Stimulated activated CD8-positive, alpha-beta memory T cell treated with anti-CD3 and anti-CD28 coated beads, Interleukin-4, amount 100 ng/mL, for 24 hours (primary cell): ENCODE measurements around the gene SEC23B.

Experiments used
- DNase-seq: peaks from one replicate; pipeline ENCODE4 v3.0.0-alpha.2; 2020; ENCODE audit warnings: low read depth

The SEC23B gene

GRCh38 chr20:18588574-18588933 is 80.8 kb downstream of the SEC23B start:
- DNase-seq, result no peak

GRCh38 chr20:18589941-18590674 is 82.4 kb downstream of the SEC23B start:
- no peak for DNase-seq

GRCh38 chr20:18596270-18596669 is 88.5 kb downstream of the SEC23B start:
- DNase-seq, result no peak

- no peak for DNase-seq
Measured at GRCh38 chr20:18609741-18610140, 102.0 kb downstream of the SEC23B start.
